ENCODE data around the gene ATRNL1. TPM values are rescaled to one million over a fixed set of nuclear protein-coding genes. Genes with fewer than 3 reads are reported as not detected.

ATRNL1 gene
- polyA plus RNA-seq, 2 of the 4 experiments (the other 2 are of a cell fraction), result 0.13 to 0.34 TPM

GRCh38 chr10:115092258-115092554, 959 bp upstream of the ATRNL1 start (continued):
- no peak for TF ChIP-seq GATA3 (IDR thresholded peaks at IDR 0.05; ENCODE audit: borderline replicate concordance)

DNA sequence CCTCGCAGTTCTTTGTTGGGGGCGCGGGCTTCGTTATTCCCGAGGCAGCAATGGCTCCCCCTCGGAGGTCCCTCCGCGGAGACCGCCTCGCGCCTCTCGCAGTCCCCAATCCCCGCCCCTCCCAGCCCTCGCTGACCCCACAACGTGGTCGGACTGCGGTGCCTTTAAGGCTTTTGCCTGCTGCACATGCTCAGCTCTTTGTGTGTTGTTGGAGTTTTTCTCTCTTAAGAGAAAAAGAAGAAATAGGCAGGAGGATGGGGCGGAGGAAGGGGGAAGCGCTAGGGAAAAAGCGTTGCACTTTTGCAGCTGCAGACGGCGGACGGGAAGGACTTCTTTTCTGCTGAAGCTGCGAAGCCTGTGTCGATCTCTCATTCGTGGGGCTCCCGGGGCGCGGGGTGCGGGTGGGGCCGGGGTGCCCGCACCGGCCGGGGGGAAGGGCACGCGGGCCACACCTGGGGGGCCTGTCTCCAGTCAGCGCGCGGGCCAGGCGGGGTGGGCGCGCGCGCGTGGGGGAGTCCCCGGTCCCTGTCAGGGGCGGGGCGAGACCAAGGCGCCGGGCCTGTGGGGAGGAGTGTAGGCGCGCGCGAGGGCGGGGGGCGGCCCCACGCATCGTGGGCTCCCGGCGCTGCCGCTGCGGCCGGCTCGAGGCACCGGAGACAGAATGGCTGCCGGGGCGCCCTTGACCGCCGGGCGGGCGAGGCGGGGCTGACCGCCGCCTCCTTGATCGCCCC, 445 bp upstream of the ATRNL1 start:
- Histone ChIP-seq H3K27ac (peak overlapping the region; percentile 34 to 80; a peak in 5 of 6 replicates), H3K9me3 (no peaks in the 10 kb centered on the region), H3K4me1 (peaks cover 5% of the 10 kb centered on the region; the same call in 1 of the 3 replicates), H3K4me3 (peak overlapping the region; percentile 84), H3K4me2 (peak overlapping the region; percentile 99)
- CTCF ChIA-PET, result no interaction called here
- TF ChIP-seq E2F6 (IDR thresholded peaks at IDR 0.05; ENCODE audit: borderline replicate concordance, low read depth), result peak; percentile 41; the same call in 1 of the 2 replicates
- TF ChIP-seq JUN (IDR thresholded peaks at IDR 0.05), result 0 out of 5 replicates have a peak, but pooled peaks of 1 of the 2 experiments have one; percentile 8
- no peak for TF ChIP-seq ZC3H11A (IDR thresholded peaks at IDR 0.05)
- ATAC-seq (peak; percentile 58 to 64; a peak in 5 of 6 replicates), FAIRE-seq (no peak), DNase-seq (ENCODE audit: low read depth in 1 of 2, low spot score in 1 of 2) (peak in 1 of 2 experiments; percentile 13)
- 5% methylated on average over 25 of the region's 75 CpGs for WGBS (ENCODE audit: missing lambda C conversion rate)
- POLR2A ChIA-PET, result interaction anchor here (0.7 kb wide), 1 partner anchor 19 kb away, joined by 3 read pairs; no protein-coding TSS in a partner anchor

- POLR2A ChIA-PET, result no interaction called here
- H3K4me2 ChIP-seq, result peak overlapping the region; percentile 99
- peak overlapping the region; percentile 84 for H3K4me3 ChIP-seq
- DNase-seq (ENCODE audit: low read depth in 1 of 2, low spot score in 1 of 2) (peak; percentile 11 to 33), ATAC-seq (peak; percentile 84 to 87), FAIRE-seq (no peak)
- peak; percentile 45; the same call in 1 of the 3 replicates for TF ChIP-seq SMC3 (IDR thresholded peaks at IDR 0.05)
- TF ChIP-seq TP53 (CRISPR knock-in tag; IDR thresholded peaks at IDR 0.05), result no peak
- no peak for TF ChIP-seq KDM1A (IDR thresholded peaks at IDR 0.05; ENCODE audit: low read depth)
- TF ChIP-seq RFX5 (IDR thresholded peaks at IDR 0.05), result no peak
- no peak for TF ChIP-seq PBX3 (IDR thresholded peaks at IDR 0.05)
- no peak for TF ChIP-seq SREBF2 (IDR thresholded peaks at IDR 0.05)
- TF ChIP-seq ZNF302 (CRISPR knock-in tag; IDR thresholded peaks at IDR 0.05), result no peak
- TF ChIP-seq, protein P1, sequence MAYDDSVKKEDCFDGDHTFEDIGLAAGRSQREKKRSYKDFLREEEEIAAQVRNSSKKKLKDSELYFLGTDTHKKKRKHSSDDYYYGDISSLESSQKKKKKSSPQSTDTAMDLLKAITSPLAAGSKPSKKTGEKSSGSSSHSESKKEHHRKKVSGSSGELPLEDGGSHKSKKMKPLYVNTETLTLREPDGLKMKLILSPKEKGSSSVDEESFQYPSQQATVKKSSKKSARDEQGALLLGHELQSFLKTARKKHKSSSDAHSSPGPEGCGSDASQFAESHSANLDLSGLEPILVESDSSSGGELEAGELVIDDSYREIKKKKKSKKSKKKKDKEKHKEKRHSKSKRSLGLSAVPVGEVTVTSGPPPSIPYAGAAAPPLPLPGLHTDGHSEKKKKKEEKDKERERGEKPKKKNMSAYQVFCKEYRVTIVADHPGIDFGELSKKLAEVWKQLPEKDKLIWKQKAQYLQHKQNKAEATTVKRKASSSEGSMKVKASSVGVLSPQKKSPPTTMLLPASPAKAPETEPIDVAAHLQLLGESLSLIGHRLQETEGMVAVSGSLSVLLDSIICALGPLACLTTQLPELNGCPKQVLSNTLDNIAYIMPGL (CRISPR knock-in tag; IDR thresholded peaks at IDR 0.05; ENCODE audit: borderline replicate concordance), result no peak
- TF ChIP-seq EHMT2 (IDR thresholded peaks at IDR 0.05; ENCODE audit: low read depth), result no peak
- TF ChIP-seq NFE2L2 (conservative IDR thresholded peaks at IDR 0.05; ENCODE audit: low read length), result no peak
- TF ChIP-seq, protein P2, sequence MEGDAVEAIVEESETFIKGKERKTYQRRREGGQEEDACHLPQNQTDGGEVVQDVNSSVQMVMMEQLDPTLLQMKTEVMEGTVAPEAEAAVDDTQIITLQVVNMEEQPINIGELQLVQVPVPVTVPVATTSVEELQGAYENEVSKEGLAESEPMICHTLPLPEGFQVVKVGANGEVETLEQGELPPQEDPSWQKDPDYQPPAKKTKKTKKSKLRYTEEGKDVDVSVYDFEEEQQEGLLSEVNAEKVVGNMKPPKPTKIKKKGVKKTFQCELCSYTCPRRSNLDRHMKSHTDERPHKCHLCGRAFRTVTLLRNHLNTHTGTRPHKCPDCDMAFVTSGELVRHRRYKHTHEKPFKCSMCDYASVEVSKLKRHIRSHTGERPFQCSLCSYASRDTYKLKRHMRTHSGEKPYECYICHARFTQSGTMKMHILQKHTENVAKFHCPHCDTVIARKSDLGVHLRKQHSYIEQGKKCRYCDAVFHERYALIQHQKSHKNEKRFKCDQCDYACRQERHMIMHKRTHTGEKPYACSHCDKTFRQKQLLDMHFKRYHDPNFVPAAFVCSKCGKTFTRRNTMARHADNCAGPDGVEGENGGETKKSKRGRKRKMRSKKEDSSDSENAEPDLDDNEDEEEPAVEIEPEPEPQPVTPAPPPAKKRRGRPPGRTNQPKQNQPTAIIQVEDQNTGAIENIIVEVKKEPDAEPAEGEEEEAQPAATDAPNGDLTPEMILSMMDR (IDR thresholded peaks at IDR 0.05), result peak; percentile 38; the same call in 2 of the 3 replicates
- TF ChIP-seq TFCP2L1 (CRISPR knock-in tag; IDR thresholded peaks at IDR 0.05), result no peak
- TF ChIP-seq, protein P3, sequence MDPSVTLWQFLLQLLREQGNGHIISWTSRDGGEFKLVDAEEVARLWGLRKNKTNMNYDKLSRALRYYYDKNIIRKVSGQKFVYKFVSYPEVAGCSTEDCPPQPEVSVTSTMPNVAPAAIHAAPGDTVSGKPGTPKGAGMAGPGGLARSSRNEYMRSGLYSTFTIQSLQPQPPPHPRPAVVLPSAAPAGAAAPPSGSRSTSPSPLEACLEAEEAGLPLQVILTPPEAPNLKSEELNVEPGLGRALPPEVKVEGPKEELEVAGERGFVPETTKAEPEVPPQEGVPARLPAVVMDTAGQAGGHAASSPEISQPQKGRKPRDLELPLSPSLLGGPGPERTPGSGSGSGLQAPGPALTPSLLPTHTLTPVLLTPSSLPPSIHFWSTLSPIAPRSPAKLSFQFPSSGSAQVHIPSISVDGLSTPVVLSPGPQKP (IDR thresholded peaks at IDR 0.05; ENCODE audit: low read depth, low read length), result no peak
- no peak for TF ChIP-seq RNF2 (IDR thresholded peaks at IDR 0.05; ENCODE audit: borderline replicate concordance, low read depth)
- peak overlapping the region in 1 of 2 experiments; percentile 80; a peak in 2 of 6 replicates for H3K27ac ChIP-seq
- H3K4me1 ChIP-seq, result peaks cover 5% of the 10 kb centered on the region; the same call in 1 of the 3 replicates
- CTCF ChIA-PET, result interaction anchor here (1.2 kb wide), 1 partner anchor 25 kb away, joined by 3 read pairs; no protein-coding TSS in a partner anchor
- no peaks in the 10 kb centered on the region for H3K9me3 ChIP-seq
- WGBS (ENCODE audit: missing lambda C conversion rate), result 15% methylated on average over 13 of the region's 61 CpGs
These were observed 727 bp downstream of the ATRNL1 start for GRCh38 chr10:115093776-115094408.

All from A549 (cell line).